Stomach smooth muscle (tissue), 2 donors: ENCODE measurements around the gene SNX33.

ENCODE experiments used
- H3K27ac ChIP-seq: one replicate; pipeline ENCODE4 v1.7.0; 2013; ENCODE audit warnings: mild to moderate bottlenecking, low read length, inconsistent platforms
- H3K27me3 ChIP-seq, 2 donors: one replicate each; pipeline ENCODE4 v1.7.0; 2013; ENCODE audit warnings: low read length in 2 of 2; ENCODE audit not compliant: insufficient read depth in 2 of 2, control insufficient read depth in 1 of 2
- H3K36me3 ChIP-seq, 2 donors: one replicate each; pipeline ENCODE4 v1.7.0; 2013; ENCODE audit warnings: low read length in 2 of 2; ENCODE audit not compliant: control insufficient read depth in 2 of 2, insufficient read depth in 2 of 2
- H3K4me1 ChIP-seq: one replicate; pipeline ENCODE4 v1.7.0; 2013; ENCODE audit warnings: low read length; ENCODE audit not compliant: control insufficient read depth, insufficient read depth
- H3K4me3 ChIP-seq, 2 donors: one replicate each; pipeline ENCODE4 v1.7.0; 2013; ENCODE audit warnings: low read length in 2 of 2
- H3K9ac ChIP-seq, 2 donors: one replicate each; pipeline ENCODE4 v1.7.0; 2013; ENCODE audit warnings: low read length in 2 of 2, mild to moderate bottlenecking in 1 of 2
- H3K9me3 ChIP-seq, 2 donors: one replicate each; pipeline ENCODE4 v1.7.0; 2013; ENCODE audit warnings: low read length in 2 of 2; ENCODE audit not compliant: control insufficient read depth in 2 of 2
- donor health status: healthy.
- donor health status: Pancreatic carcinoma.

Gene SNX33

GRCh38 chr15:75654201-75654907 lies 6.6 kb downstream of the SNX33 start:
- Histone ChIP-seq H3K4me3 (peak overlapping the region in 1 of 2 donors; percentile 29), H3K27ac (no peak overlapping the region), H3K36me3 (peaks cover 21 to 30% of the 10 kb centered on the region in 2 donors), H3K27me3 (no peaks in the 10 kb centered on the region), H3K9ac (no peak overlapping the region), H3K4me1 (peaks cover 69% of the 10 kb centered on the region), H3K9me3 (no peaks in the 10 kb centered on the region)

- no peak overlapping the region for H3K4me3 ChIP-seq
- no peaks in the 10 kb centered on the region for H3K27me3 ChIP-seq
- H3K27ac ChIP-seq = peak overlapping the region; percentile 31
- peaks cover 22 to 33% of the 10 kb centered on the region in 2 donors for H3K36me3 ChIP-seq
- H3K9ac ChIP-seq = no peak overlapping the region
- peaks cover 68% of the 10 kb centered on the region for H3K4me1 ChIP-seq
- H3K9me3 ChIP-seq = no peaks in the 10 kb centered on the region
Measured at GRCh38 chr15:75655931-75656330, 8.2 kb downstream of the SNX33 start.

- Histone ChIP-seq H3K9me3 (no peaks in the 10 kb centered on the region), H3K4me3 (no peak overlapping the region), H3K9ac (no peak overlapping the region), H3K27ac (peak overlapping the region; percentile 31), H3K27me3 (no peaks in the 10 kb centered on the region), H3K4me1 (peaks cover 68% of the 10 kb centered on the region), H3K36me3 (peaks cover 22 to 32% of the 10 kb centered on the region in 2 donors)
Measured at GRCh38 chr15:75656331-75656730, 8.6 kb downstream of the SNX33 start.

GRCh38 chr15:75656813-75657212 lies 9.1 kb downstream of the SNX33 start:
- H3K4me3 ChIP-seq = no peak overlapping the region

GRCh38 chr15:75659141-75659771 lies 11.5 kb downstream of the SNX33 start:
- Histone ChIP-seq H3K27ac (peak overlapping the region; percentile 93), H3K9me3 (no peaks in the 10 kb centered on the region), H3K27me3 (no peaks in the 10 kb centered on the region), H3K4me3 (no peak overlapping the region), H3K36me3 (peaks cover 25 to 32% of the 10 kb centered on the region in 2 donors), H3K4me1 (peaks cover 55% of the 10 kb centered on the region), H3K9ac (no peak overlapping the region)

More at GRCh38 chr15:75656813-75657212, 9.1 kb downstream of the SNX33 start:
- Histone ChIP-seq H3K4me1 (peaks cover 68% of the 10 kb centered on the region), H3K9me3 (no peaks in the 10 kb centered on the region), H3K9ac (no peak overlapping the region), H3K36me3 (peaks cover 22 to 32% of the 10 kb centered on the region in 2 donors), H3K27me3 (no peaks in the 10 kb centered on the region), H3K27ac (no peak overlapping the region)

GRCh38 chr15:75659928-75660645 lies 12.4 kb downstream of the SNX33 start:
- Histone ChIP-seq H3K9ac (peak overlapping the region in 1 of 2 donors; percentile 51), H3K4me1 (peaks cover 48% of the 10 kb centered on the region), H3K27me3 (no peaks in the 10 kb centered on the region), H3K36me3 (peaks cover 25 to 32% of the 10 kb centered on the region in 2 donors), H3K9me3 (no peaks in the 10 kb centered on the region), H3K27ac (peak overlapping the region; percentile 93), H3K4me3 (peak overlapping the region in 1 of 2 donors; percentile 52)

- H3K9me3 ChIP-seq = no peaks in the 10 kb centered on the region
Measured at GRCh38 chr15:75661100-75661755, 13.5 kb downstream of the SNX33 start.

GRCh38 chr15:75661756-75662140 lies 14.0 kb downstream of the SNX33 start:
- H3K4me1 ChIP-seq = peaks cover 44% of the 10 kb centered on the region
- H3K36me3 ChIP-seq = peaks cover 22 to 25% of the 10 kb centered on the region in 2 donors
- no peaks in the 10 kb centered on the region for H3K9me3 ChIP-seq
- H3K27ac ChIP-seq = peak overlapping the region; percentile 93
- H3K9ac ChIP-seq = peak overlapping the region; percentile 32 to 72
- peak overlapping the region; percentile 0 to 52 for H3K4me3 ChIP-seq
- no peaks in the 10 kb centered on the region for H3K27me3 ChIP-seq

More at GRCh38 chr15:75661100-75661755, 13.5 kb downstream of the SNX33 start:
- Histone ChIP-seq H3K27me3 (no peaks in the 10 kb centered on the region), H3K4me3 (peak overlapping the region; percentile 0 to 52), H3K36me3 (peaks cover 24 to 26% of the 10 kb centered on the region in 2 donors), H3K4me1 (peaks cover 43% of the 10 kb centered on the region), H3K27ac (peak overlapping the region; percentile 93), H3K9ac (peak overlapping the region; percentile 40 to 72)

GRCh38 chr15:75662823-75663519 lies 15.3 kb downstream of the SNX33 start:
- Histone ChIP-seq H3K27me3 (no peaks in the 10 kb centered on the region), H3K4me3 (no peak overlapping the region), H3K36me3 (peaks cover 12 to 17% of the 10 kb centered on the region in 2 donors), H3K27ac (peak overlapping the region; percentile 53), H3K9me3 (no peaks in the 10 kb centered on the region), H3K9ac (no peak overlapping the region), H3K4me1 (peaks cover 55% of the 10 kb centered on the region)

- Histone ChIP-seq H3K4me1 (peaks cover 50% of the 10 kb centered on the region), H3K9ac (peak overlapping the region in 1 of 2 donors; percentile 2)
Measured at GRCh38 chr15:75663931-75664421, 16.3 kb downstream of the SNX33 start.

More at GRCh38 chr15:75663931-75664421, 16.3 kb downstream of the SNX33 start:
- H3K36me3 ChIP-seq = peaks cover 8 to 9% of the 10 kb centered on the region in 2 donors
- peak overlapping the region; percentile 31 for H3K27ac ChIP-seq
- no peaks in the 10 kb centered on the region for H3K9me3 ChIP-seq
- no peak overlapping the region for H3K4me3 ChIP-seq
- H3K27me3 ChIP-seq = no peaks in the 10 kb centered on the region
